GM10248 (cell line): ENCODE measurements around the gene GTF2IRD1.
A peak's percentile ranks its signal among the peaks of the same experiment; 100 is the strongest.

Experiments used
- CTCF ChIA-PET: fragments of 300-600 bp; sonication (Branson Sonifier 250); formaldehyde crosslinking; extraction: SDS; loops from one replicate; lab custom pipeline; 2021; ENCODE audit warnings: antibody characterized with exemption; lab: Yijun Ruan, JAX
- POLR2A ChIA-PET: fragments of 350-650 bp; sonication (Branson Sonifier 250); formaldehyde crosslinking; extraction: SDS; loops from one replicate; lab custom pipeline; 2020; ENCODE audit warnings: antibody characterized with exemption; lab: Yijun Ruan, JAX
- DNase-seq: peaks from one replicate; pipeline ENCODE4 v3.0.0; 2012; ENCODE audit errors: extremely low spot score
- TF ChIP-seq, protein P1 (sequence below): IDR thresholded peaks from 2 replicates; pipeline ENCODE4 v1.5.1; 2012; ENCODE audit warnings: mild to moderate bottlenecking, low read depth; ENCODE audit errors: extremely low read depth, missing control alignments, control extremely low read depth

The GTF2IRD1 gene

GRCh38 chr7:74617180-74617744 is 163.6 kb downstream of the GTF2IRD1 start:
- TF ChIP-seq, protein P1, sequence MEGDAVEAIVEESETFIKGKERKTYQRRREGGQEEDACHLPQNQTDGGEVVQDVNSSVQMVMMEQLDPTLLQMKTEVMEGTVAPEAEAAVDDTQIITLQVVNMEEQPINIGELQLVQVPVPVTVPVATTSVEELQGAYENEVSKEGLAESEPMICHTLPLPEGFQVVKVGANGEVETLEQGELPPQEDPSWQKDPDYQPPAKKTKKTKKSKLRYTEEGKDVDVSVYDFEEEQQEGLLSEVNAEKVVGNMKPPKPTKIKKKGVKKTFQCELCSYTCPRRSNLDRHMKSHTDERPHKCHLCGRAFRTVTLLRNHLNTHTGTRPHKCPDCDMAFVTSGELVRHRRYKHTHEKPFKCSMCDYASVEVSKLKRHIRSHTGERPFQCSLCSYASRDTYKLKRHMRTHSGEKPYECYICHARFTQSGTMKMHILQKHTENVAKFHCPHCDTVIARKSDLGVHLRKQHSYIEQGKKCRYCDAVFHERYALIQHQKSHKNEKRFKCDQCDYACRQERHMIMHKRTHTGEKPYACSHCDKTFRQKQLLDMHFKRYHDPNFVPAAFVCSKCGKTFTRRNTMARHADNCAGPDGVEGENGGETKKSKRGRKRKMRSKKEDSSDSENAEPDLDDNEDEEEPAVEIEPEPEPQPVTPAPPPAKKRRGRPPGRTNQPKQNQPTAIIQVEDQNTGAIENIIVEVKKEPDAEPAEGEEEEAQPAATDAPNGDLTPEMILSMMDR: no peak
- peak; percentile 64 for DNase-seq
- ChIA-PET POLR2A (no interaction called here), CTCF (no interaction called here)

- TF ChIP-seq, protein P1: no peak
- no peak for DNase-seq
- ChIA-PET POLR2A (no interaction called here), CTCF (interaction anchor here (1.3 kb wide), 1 partner anchor 10 kb away, joined by 3 read pairs; no protein-coding TSS in a partner anchor)
These were observed 165.6 kb downstream of the GTF2IRD1 start for GRCh38 chr7:74619235-74619860.

DNA sequence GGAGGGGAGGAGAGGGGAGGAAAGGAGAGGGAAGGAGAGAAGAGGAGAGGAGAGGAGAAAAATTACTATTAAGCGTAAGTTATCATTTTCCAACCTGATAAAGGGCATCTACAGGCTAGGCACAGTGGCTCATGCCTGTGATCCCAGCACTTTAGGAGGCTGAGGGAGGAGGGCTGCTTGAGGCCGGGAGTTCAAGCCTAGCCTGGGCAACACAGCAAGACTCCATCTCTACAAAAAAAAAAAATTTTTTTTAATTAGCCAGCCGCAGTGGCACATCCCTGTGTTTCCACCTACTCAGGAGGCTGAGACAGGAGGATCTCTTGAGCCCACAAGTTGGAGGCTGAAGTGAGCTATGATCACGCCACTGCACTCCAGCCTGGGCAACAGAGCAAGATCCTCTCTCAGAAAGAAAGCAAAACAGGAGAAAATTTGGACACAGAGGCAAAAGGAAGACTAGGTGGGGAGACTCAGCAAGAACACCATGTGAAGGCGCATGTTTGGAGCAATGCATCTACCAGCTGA is 168.6 kb downstream of the GTF2IRD1 start:
- CTCF ChIA-PET: no interaction called here
- TF ChIP-seq, protein P1: no peak
- POLR2A ChIA-PET: no interaction called here
- DNase-seq: no peak

DNA sequence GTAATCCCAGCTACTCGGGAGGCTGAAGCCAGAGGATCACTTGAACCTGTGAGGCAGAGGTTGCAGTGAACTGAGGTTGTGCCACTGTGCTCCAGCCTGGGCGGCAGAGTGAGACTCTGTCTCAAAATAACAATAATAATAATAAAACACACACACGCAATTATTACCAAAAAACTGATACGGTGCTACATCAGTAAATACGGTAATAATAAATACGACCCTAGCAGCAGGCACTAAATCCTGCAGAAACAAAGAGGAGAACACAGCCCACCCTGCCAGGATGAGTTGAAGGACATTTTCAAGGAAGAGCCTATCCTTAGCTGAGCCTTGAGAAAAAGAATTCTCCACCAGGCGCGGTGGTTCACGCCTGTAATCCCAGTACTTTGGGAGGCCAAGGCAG is 169.4 kb downstream of the GTF2IRD1 start:
- TF ChIP-seq, protein P1: no peak
- no peak for DNase-seq
- POLR2A ChIA-PET: no interaction called here
- CTCF ChIA-PET: no interaction called here

DNA sequence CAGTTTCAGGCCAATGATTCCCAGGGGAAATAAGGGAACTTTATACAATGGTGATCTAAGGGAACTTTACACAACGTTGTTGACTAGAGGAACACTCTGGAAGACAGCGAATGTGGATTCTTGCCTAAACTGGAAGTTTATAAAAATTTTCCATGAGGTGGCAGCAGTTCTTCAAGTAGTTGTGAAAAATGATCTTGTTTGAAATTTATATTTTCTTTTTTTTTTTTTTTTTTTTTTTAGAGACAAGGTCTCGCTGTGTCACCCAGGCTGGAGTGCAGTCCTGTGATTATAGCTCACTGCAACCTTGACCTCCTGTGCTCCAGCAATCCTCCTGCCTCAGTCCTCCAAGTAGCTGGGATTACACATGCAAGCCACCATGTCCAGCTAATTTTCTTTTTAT is 171.7 kb downstream of the GTF2IRD1 start:
- no peak for DNase-seq
- TF ChIP-seq, protein P1: no peak
- CTCF ChIA-PET: no interaction called here
- POLR2A ChIA-PET: no interaction called here

- ChIA-PET CTCF (interaction anchor here (1.5 kb wide), 1 partner anchor 210 kb away, joined by 3 read pairs; no protein-coding TSS in a partner anchor), POLR2A (no interaction called here)
- TF ChIP-seq, protein P1: no peak
- no peak for DNase-seq
These were observed 174.1 kb downstream of the GTF2IRD1 start for GRCh38 chr7:74627661-74628411.
